HCT116 (cell line): Measurements from ENCODE around the gene KIF3C. TPM values are rescaled to one million over a fixed set of nuclear protein-coding genes. Genes with fewer than 3 reads are reported as not detected.
A peak's percentile ranks its signal among the peaks of the same experiment; 100 is the strongest.

ENCODE experiments used
- ATAC-seq: fragments of 200-7000 bp; cut with Tn5 transposase; 2 replicates; pipeline ENCODE4 v1.9.1; 2020; ENCODE audit warnings: mild to moderate bottlenecking, moderate library complexity
- BruUV-seq: library from RNA; stranded (reverse); fragments of 400-500 nt; replicated peaks from 2 replicates; lab custom pipeline; 2021; lab: Mats Ljungman, UMichigan
- CTCF ChIA-PET: fragments of 300-600 bp; sonication (Branson Sonifier 250); formaldehyde crosslinking; loops from one replicate; lab custom pipeline; 2021; ENCODE audit warnings: antibody characterized with exemption; lab: Charles Lee
- POLR2A ChIA-PET: fragments of 300-600, 350-600 bp; sonication (Branson Sonifier 250); formaldehyde crosslinking; loops from one replicate; lab custom pipeline; 2021; ENCODE audit warnings: antibody characterized with exemption; lab: Charles Lee
- RAD21 ChIA-PET, 2 experiments: fragments of 300-600 bp; sonication (Branson Sonifier 250); formaldehyde crosslinking; loops; one replicate each; lab custom pipeline; 2023; ENCODE audit warnings: low total read pairs in 2 of 2; ENCODE audit not compliant: uncharacterized antibody in 2 of 2, unreplicated experiment in 2 of 2, low non-redundant PET in 1 of 2; lab: Charles Lee
- DNase-seq: peaks from one replicate; pipeline ENCODE4 v3.0.0-alpha.2; 2010; ENCODE audit warnings: low read depth, low spot score
- H2AFZ ChIP-seq: fragments of 200-600 bp; shearing (Covaris generic), sonication (generic); 2 replicates; pipeline ENCODE4 v1.6.1; 2017; ENCODE audit warnings: low read depth, mixed run types, mixed read lengths, antibody characterized with exemption, low read length; ENCODE audit not compliant: poor library complexity, severe bottlenecking
- H3K27ac ChIP-seq: 2 replicates; pipeline ENCODE4 v1.5.1; 2012; ENCODE audit warnings: low read depth, low read length
- H3K27me3 ChIP-seq: fragments of 200-600 bp; sonication (generic); 2 replicates; pipeline ENCODE4 v1.6.1; 2016; ENCODE audit warnings: mixed run types, low read length, mixed read lengths; ENCODE audit not compliant: insufficient read depth
- H3K36me3 ChIP-seq, 2 experiments: fragments of 200-500 bp in 1 of 2; fragments of 200-600 bp in 1 of 2; sonication (Bioruptor generic) in 1 of 2; sonication (generic) in 1 of 2; 2 replicates each; pipeline versions ENCODE4 v1.5.1 to v1.6.1; 2014 to 2016; ENCODE audit warnings: low read length in 2 of 2, inconsistent platforms in 1 of 2, mixed read lengths in 1 of 2, mixed run types in 1 of 2; ENCODE audit not compliant: insufficient read depth in 2 of 2, control insufficient read depth in 1 of 2
- H3K4me1 ChIP-seq, 2 experiments: fragments of 200-600 bp in 1 of 2; sonication (generic) in 1 of 2; 2 replicates each; pipeline versions ENCODE4 v1.5.1 to v1.6.1; 2012 to 2017; ENCODE audit warnings: low read length in 2 of 2, inconsistent platforms in 1 of 2, mild to moderate bottlenecking in 1 of 2, mixed read lengths in 1 of 2, mixed run types in 1 of 2, moderate library complexity in 1 of 2; ENCODE audit not compliant: insufficient read depth in 2 of 2, control insufficient read depth in 1 of 2
- H3K4me2 ChIP-seq: fragments of 200-600 bp; sonication (generic); 2 replicates; pipeline ENCODE4 v1.6.1; 2017; ENCODE audit warnings: mixed run types, low read length, mixed read lengths
- H3K4me3 ChIP-seq, 2 experiments: fragments of 200-600 bp in 1 of 2; sonication (generic) in 1 of 2; replicated peaks in 1 of 2; 2 replicates each; pipeline ENCODE4 v1.5.1; 2011 to 2016; ENCODE audit warnings: low read length in 2 of 2, control low read depth in 1 of 2, low read depth in 1 of 2, mild to moderate bottlenecking in 1 of 2, mixed read lengths in 1 of 2, mixed run types in 1 of 2
- H3K79me2 ChIP-seq: fragments of 200-600 bp; sonication (generic); 2 replicates; pipeline ENCODE4 v1.6.1; 2017; ENCODE audit warnings: mild to moderate bottlenecking, mixed run types, low read length, moderate library complexity, mixed read lengths; ENCODE audit not compliant: insufficient read depth
- H3K9ac ChIP-seq: fragments of 200-600 bp; sonication (generic); 2 replicates; pipeline ENCODE4 v1.6.1; 2016; ENCODE audit warnings: low read length, mixed read lengths
- H3K9me2 ChIP-seq: fragments of 200-600 bp; sonication (generic), shearing (Covaris generic); 2 replicates; pipeline ENCODE4 v1.6.1; 2017; ENCODE audit warnings: mixed run types, mild to moderate bottlenecking, moderate library complexity; ENCODE audit not compliant: insufficient read depth
- H3K9me3 ChIP-seq, 2 experiments: fragments of 200-500 bp in 1 of 2; fragments of 200-600 bp in 1 of 2; sonication (Bioruptor generic) in 1 of 2; sonication (generic) in 1 of 2; 2 replicates each; pipeline ENCODE4 v1.6.1; 2014 to 2017; ENCODE audit warnings: low read length in 2 of 2, mixed read lengths in 2 of 2, inconsistent platforms in 1 of 2, low read depth in 1 of 2, mild to moderate bottlenecking in 1 of 2, mixed run types in 1 of 2, moderate library complexity in 1 of 2; ENCODE audit not compliant: control insufficient read depth in 1 of 2, insufficient read depth in 1 of 2
- H4K20me1 ChIP-seq: fragments of 200-600 bp; sonication (generic), shearing (Covaris generic); 2 replicates; pipeline ENCODE4 v1.6.1; 2017; ENCODE audit warnings: mixed run types, mild to moderate bottlenecking, moderate library complexity; ENCODE audit not compliant: insufficient read depth
- EGR1 ChIP-seq: IDR thresholded peaks from 2 replicates; pipeline ENCODE4 v1.6.1; 2012; ENCODE audit warnings: low read depth
- FOSL1 ChIP-seq: IDR thresholded peaks from 2 replicates; pipeline ENCODE4 v1.6.1; 2012; ENCODE audit warnings: low read depth
- MAX ChIP-seq: IDR thresholded peaks from 2 replicates; pipeline ENCODE4 v1.6.1; 2012
- YY1 ChIP-seq: IDR thresholded peaks from 2 replicates; pipeline ENCODE4 v1.6.1; 2011; ENCODE audit warnings: low read length, low read depth, moderate library complexity, mild to moderate bottlenecking; ENCODE audit not compliant: insufficient replicate concordance; ENCODE audit errors: extremely low read depth
- ZFX ChIP-seq: fragments of 450-650 bp; IDR thresholded peaks from 2 replicates; pipeline ENCODE4 v1.6.1; 2017
- ZNF274 ChIP-seq: fragments of 200-500 bp; sonication (Bioruptor generic); IDR thresholded peaks from 2 replicates; pipeline ENCODE4 v1.6.1; 2014; ENCODE audit warnings: mild to moderate bottlenecking, low read depth, low read length, inconsistent platforms
- intact Hi-C: fragments of 100-400 bp; cut with micrococcal nuclease; formaldehyde crosslinking; loops from 2 replicates; pipeline ENCODE4 v1.10.0; 2022
- total RNA-seq: library from RNA; stranded (reverse); gene quantifications from one replicate; pipeline ENCODE4 v1.2.1, GENCODE V29; 2021; ENCODE audit not compliant: unreplicated experiment
- TF ChIP-seq, protein P1 (sequence below), 3 experiments: fragments of 200-600 bp in 1 of 3; sonication (generic) in 1 of 3; IDR thresholded peaks in 2 of 3; conservative IDR thresholded peaks in 1 of 3; 2 replicates each; pipeline ENCODE4 v1.5.1; 2012 to 2017; ENCODE audit warnings: low read depth in 2 of 3, low read length in 2 of 3, antibody characterized with exemption in 1 of 3, borderline replicate concordance in 1 of 3, control low read depth in 1 of 3, mild to moderate bottlenecking in 1 of 3, mixed read lengths in 1 of 3, mixed run types in 1 of 3, moderate library complexity in 1 of 3; ENCODE audit not compliant: insufficient read depth in 1 of 3

Gene KIF3C
- total RNA-seq, 1 experiment from 2014 or later: 5.4 TPM

DNA sequence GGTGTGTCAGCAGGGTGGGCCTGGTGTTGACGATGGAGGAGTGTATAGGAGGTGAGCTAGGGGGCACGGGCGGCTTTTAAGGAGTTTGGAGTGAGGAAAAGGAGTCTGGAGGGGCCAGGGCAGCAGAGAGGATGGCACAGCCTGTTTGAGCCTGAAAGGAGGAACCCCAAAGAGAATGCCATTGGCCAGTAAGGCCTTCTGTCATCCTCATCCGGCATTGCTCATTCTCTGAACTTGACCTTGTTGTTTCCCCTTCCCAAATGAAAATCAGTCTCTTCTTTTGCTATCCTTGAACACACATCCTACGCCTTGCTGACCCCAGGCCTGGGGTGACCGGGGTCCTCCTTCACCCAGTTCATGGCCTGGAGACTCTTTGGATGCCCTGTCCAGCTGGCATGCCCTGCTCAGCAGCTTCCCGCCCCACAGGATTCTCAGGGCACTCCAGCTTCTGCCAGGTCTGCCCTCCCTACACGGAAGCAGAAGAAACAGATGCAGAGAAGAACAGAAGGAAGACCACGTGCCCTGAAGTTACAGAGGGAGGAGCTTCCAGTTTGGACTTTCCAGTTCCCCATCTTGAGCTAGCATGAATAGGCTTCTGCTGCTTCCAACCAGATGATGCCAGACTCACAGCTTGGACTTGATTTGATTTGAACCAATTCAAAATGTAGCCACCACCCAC, 20.5 kb upstream of the KIF3C start:
- Histone ChIP-seq H3K9me2 (no peaks in the 10 kb centered on the region), H3K4me1 (peaks cover 20 to 50% of the 10 kb centered on the region in 2 experiments), H2AFZ (no peak overlapping the region), H4K20me1 (no peaks in the 10 kb centered on the region), H3K4me2 (no peak overlapping the region), H3K9ac (no peak overlapping the region), H3K4me3 (no peak overlapping the region), H3K27me3 (no peaks in the 10 kb centered on the region), H3K27ac (no peak overlapping the region), H3K79me2 (no peaks in the 10 kb centered on the region), H3K9me3 (no peaks in the 10 kb centered on the region), H3K36me3 (no peaks in the 10 kb centered on the region)
- ATAC-seq (no peak), DNase-seq (no peak)
- no TSS peak for BruUV-seq
- ChIA-PET RAD21 (interaction anchor here in 1 of 2 experiments (0.7 kb wide), 1 partner anchor 9 kb away, joined by 4 read pairs; no protein-coding TSS in a partner anchor), POLR2A (no interaction called here), CTCF (interaction anchor here (1.0 kb wide), 2 partner anchors 11 to 85 kb away, joined by 3 read pairs; no protein-coding TSS in a partner anchor)
- TF ChIP-seq ZFX: no peak
- intact Hi-C loops: no loop called here

DNA sequence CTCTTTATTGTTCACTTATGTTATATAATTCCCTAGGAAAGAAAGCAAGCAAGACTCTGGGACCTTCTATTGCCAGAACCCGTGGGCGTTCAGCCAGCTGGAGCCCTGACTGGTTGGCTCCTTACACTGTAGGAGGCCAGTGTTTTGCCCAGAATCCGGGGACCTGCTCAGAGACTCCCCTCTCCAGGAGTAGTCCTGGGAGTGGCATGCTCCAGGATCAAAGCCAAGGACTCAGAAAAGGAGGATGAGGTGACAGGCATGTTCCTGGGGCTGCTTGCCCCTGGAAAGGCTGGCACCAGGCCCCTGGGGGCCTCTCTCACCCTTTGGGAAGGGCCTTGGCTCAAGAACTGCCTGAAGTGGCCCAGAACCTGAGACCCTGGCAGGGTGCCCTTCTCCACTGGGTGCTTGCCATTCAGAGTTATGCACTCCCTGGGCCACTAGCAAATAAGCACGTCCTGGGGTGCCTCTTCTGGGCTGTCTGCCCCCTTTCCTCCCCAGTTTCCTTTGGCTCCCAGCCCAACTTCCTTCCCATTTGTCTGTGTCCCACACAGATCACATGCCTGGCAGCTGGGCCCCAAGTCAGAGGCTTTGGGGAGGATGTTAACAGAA, 19.6 kb upstream of the KIF3C start:
- Histone ChIP-seq H3K27ac (no peak overlapping the region; the same call in 1 of the 2 replicates), H3K9me3 (no peaks in the 10 kb centered on the region), H4K20me1 (no peaks in the 10 kb centered on the region), H3K4me3 (no peak overlapping the region), H3K4me2 (no peak overlapping the region; the same call in 1 of the 2 replicates), H3K9ac (no peak overlapping the region), H2AFZ (no peak overlapping the region), H3K36me3 (no peaks in the 10 kb centered on the region), H3K9me2 (no peaks in the 10 kb centered on the region), H3K4me1 (peaks cover 20 to 58% of the 10 kb centered on the region in 2 experiments), H3K27me3 (no peaks in the 10 kb centered on the region), H3K79me2 (no peaks in the 10 kb centered on the region)
- no TSS peak for BruUV-seq
- TF ChIP-seq MAX (no peak), EGR1 (peak; percentile 20; the same call in 1 of the 2 replicates), ZNF274 (no peak), YY1 (no peak), FOSL1 (no peak)
- TF ChIP-seq, protein P1, sequence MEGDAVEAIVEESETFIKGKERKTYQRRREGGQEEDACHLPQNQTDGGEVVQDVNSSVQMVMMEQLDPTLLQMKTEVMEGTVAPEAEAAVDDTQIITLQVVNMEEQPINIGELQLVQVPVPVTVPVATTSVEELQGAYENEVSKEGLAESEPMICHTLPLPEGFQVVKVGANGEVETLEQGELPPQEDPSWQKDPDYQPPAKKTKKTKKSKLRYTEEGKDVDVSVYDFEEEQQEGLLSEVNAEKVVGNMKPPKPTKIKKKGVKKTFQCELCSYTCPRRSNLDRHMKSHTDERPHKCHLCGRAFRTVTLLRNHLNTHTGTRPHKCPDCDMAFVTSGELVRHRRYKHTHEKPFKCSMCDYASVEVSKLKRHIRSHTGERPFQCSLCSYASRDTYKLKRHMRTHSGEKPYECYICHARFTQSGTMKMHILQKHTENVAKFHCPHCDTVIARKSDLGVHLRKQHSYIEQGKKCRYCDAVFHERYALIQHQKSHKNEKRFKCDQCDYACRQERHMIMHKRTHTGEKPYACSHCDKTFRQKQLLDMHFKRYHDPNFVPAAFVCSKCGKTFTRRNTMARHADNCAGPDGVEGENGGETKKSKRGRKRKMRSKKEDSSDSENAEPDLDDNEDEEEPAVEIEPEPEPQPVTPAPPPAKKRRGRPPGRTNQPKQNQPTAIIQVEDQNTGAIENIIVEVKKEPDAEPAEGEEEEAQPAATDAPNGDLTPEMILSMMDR (IDR thresholded peaks at IDR 0.05 in 2 of 3, conservative IDR thresholded peaks at IDR 0.05 in 1 of 3; ENCODE audit: borderline replicate concordance in 1 of 3, insufficient read depth in 1 of 3, low read depth in 2 of 3, low read length in 2 of 3): no peak
- no peak for ATAC-seq
- POLR2A ChIA-PET: no interaction called here
- RAD21 ChIA-PET: no interaction called here
- CTCF ChIA-PET: no interaction called here
- intact Hi-C loops: no loop called here
- DNase-seq: no peak
